Fibroblast of peridontal ligament (primary cell): ENCODE measurements around the gene SELP.
"Not testable (repeated sequence)": the region's sequence is repeated elsewhere in the genome, so short reads cannot be mapped to it uniquely, and the experiment has no call there.

Experiments used
- DNase-seq: peaks from one replicate; pipeline ENCODE4 v3.0.0-alpha.2; 2010; ENCODE audit errors: extremely low read depth

The SELP gene

GRCh38 chr1:169630006-169630405 lies at the start of gene SELP:
Gene SELP (minus strand): TSS chr1:169630124. CDS start chr1:169630074, 50 bp downstream.
- no peak for DNase-seq

- DNase-seq: no peak
Measured at GRCh38 chr1:169679692-169680091, 49.8 kb upstream of the SELP start.

- no peak for DNase-seq
Measured at GRCh38 chr1:169676001-169676400, 46.1 kb upstream of the SELP start.

GRCh38 chr1:169670836-169671235 lies 40.9 kb upstream of the SELP start:
- DNase-seq: no peak

- not testable (repeated sequence) for DNase-seq
Measured at GRCh38 chr1:169670244-169670643, 40.3 kb upstream of the SELP start.

GRCh38 chr1:169667699-169668596 lies 38.0 kb upstream of the SELP start:
- DNase-seq: not testable (repeated sequence)

GRCh38 chr1:169667227-169667639 lies 37.3 kb upstream of the SELP start:
- DNase-seq: not testable (repeated sequence)

- not testable (repeated sequence) for DNase-seq
Measured at GRCh38 chr1:169662680-169663079, 32.8 kb upstream of the SELP start.

- not testable (repeated sequence) for DNase-seq
Measured at GRCh38 chr1:169661066-169661465, 31.1 kb upstream of the SELP start.

- DNase-seq: not testable (repeated sequence)
Measured at GRCh38 chr1:169658777-169659176, 28.9 kb upstream of the SELP start.

GRCh38 chr1:169653873-169654272 lies 23.9 kb upstream of the SELP start:
- DNase-seq: no peak

- DNase-seq: no peak
Measured at GRCh38 chr1:169651035-169651434, 21.1 kb upstream of the SELP start.

GRCh38 chr1:169650551-169650950 lies 20.6 kb upstream of the SELP start:
- DNase-seq: no peak

- no peak for DNase-seq
Measured at GRCh38 chr1:169648709-169649108, 18.8 kb upstream of the SELP start.

- DNase-seq: no peak
Measured at GRCh38 chr1:169648187-169648586, 18.3 kb upstream of the SELP start.

- DNase-seq: no peak
Measured at GRCh38 chr1:169647512-169647911, 17.6 kb upstream of the SELP start.

GRCh38 chr1:169644297-169644696 lies 14.4 kb upstream of the SELP start:
- DNase-seq: no peak

- DNase-seq: no peak
Measured at GRCh38 chr1:169634877-169635276, 5.0 kb upstream of the SELP start.

- no peak for DNase-seq
Measured at GRCh38 chr1:169634145-169634544, 4.2 kb upstream of the SELP start.

GRCh38 chr1:169631249-169631648 lies 1.3 kb upstream of the SELP start:
- no peak for DNase-seq

- DNase-seq: no peak
Measured at GRCh38 chr1:169624912-169625311, 5.0 kb downstream of the SELP start.

GRCh38 chr1:169624122-169624521 lies 5.8 kb downstream of the SELP start:
- no peak for DNase-seq

GRCh38 chr1:169623132-169623926 lies 6.6 kb downstream of the SELP start:
- DNase-seq: no peak
